Panc1 (cell line): ENCODE data around the gene ABCA7.

ENCODE experiments used
- POLR2AphosphoS5 ChIP-seq: IDR thresholded peaks from 2 replicates; pipeline ENCODE4 v1.6.1; 2012; ENCODE audit warnings: mild to moderate bottlenecking, low read depth, low read length, moderate library complexity
- SIN3A ChIP-seq: IDR thresholded peaks from 2 replicates; pipeline ENCODE4 v1.6.1; 2012; ENCODE audit warnings: low read depth, mild to moderate bottlenecking, low read length, moderate library complexity, borderline replicate concordance; ENCODE audit not compliant: insufficient read depth
- TF ChIP-seq, protein P1 (sequence below): fragments of 450-650 bp; IDR thresholded peaks from 2 replicates; pipeline ENCODE4 v1.5.1; 2017; ENCODE audit warnings: mild to moderate bottlenecking
- TF ChIP-seq, protein P2 (sequence below), 2 experiments: IDR thresholded peaks; 2 replicates each; pipeline ENCODE4 v1.6.1; 2011 to 2012; ENCODE audit warnings: low read depth in 2 of 2, control low read depth in 1 of 2, low read length in 1 of 2, mild to moderate bottlenecking in 1 of 2, moderate library complexity in 1 of 2; ENCODE audit not compliant: insufficient read depth in 1 of 2

DNA sequence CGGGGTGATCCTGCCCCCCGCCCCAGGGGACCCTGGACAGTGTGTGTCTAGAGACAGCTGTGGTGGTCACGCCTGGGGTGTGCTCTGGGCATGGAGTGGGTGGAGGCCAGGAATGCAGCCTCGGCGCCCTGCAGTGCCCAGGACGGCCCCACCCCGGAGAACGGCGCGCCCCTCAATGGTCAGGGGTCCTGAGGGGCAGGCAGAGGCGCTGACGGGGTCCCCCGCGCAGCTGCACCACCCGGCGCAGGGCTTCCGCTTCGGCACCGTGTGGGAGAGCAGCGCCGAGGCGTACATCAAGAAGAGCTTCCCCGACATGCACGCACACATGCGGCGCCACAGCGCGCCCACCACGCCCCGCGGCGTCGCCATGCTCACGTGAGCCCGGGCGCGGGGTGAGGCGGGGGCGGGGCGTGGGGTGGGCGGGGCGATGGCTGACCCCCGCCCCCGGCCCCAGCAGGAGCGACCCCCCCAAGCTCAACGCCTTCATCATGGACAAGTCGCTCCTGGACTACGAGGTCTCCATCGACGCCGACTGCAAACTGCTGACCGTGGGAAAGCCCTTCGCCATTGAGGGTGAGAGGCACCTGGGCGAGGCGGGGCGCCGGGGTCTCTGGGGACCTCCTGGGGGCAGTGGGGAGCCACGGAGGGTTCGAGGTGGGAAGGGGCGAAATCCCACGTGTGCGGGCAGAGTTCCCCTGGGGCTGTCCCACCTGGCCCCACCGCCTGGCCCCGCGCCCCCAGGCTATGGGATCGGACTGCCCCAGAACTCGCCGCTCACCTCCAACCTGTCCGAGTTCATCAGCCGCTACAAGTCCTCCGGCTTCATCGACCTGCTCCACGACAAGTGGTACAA, 32.3 kb upstream of the ABCA7 start:
- TF ChIP-seq, protein P1, sequence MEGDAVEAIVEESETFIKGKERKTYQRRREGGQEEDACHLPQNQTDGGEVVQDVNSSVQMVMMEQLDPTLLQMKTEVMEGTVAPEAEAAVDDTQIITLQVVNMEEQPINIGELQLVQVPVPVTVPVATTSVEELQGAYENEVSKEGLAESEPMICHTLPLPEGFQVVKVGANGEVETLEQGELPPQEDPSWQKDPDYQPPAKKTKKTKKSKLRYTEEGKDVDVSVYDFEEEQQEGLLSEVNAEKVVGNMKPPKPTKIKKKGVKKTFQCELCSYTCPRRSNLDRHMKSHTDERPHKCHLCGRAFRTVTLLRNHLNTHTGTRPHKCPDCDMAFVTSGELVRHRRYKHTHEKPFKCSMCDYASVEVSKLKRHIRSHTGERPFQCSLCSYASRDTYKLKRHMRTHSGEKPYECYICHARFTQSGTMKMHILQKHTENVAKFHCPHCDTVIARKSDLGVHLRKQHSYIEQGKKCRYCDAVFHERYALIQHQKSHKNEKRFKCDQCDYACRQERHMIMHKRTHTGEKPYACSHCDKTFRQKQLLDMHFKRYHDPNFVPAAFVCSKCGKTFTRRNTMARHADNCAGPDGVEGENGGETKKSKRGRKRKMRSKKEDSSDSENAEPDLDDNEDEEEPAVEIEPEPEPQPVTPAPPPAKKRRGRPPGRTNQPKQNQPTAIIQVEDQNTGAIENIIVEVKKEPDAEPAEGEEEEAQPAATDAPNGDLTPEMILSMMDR = no peak
- TF ChIP-seq, protein P2, sequence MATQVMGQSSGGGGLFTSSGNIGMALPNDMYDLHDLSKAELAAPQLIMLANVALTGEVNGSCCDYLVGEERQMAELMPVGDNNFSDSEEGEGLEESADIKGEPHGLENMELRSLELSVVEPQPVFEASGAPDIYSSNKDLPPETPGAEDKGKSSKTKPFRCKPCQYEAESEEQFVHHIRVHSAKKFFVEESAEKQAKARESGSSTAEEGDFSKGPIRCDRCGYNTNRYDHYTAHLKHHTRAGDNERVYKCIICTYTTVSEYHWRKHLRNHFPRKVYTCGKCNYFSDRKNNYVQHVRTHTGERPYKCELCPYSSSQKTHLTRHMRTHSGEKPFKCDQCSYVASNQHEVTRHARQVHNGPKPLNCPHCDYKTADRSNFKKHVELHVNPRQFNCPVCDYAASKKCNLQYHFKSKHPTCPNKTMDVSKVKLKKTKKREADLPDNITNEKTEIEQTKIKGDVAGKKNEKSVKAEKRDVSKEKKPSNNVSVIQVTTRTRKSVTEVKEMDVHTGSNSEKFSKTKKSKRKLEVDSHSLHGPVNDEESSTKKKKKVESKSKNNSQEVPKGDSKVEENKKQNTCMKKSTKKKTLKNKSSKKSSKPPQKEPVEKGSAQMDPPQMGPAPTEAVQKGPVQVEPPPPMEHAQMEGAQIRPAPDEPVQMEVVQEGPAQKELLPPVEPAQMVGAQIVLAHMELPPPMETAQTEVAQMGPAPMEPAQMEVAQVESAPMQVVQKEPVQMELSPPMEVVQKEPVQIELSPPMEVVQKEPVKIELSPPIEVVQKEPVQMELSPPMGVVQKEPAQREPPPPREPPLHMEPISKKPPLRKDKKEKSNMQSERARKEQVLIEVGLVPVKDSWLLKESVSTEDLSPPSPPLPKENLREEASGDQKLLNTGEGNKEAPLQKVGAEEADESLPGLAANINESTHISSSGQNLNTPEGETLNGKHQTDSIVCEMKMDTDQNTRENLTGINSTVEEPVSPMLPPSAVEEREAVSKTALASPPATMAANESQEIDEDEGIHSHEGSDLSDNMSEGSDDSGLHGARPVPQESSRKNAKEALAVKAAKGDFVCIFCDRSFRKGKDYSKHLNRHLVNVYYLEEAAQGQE (IDR thresholded peaks at IDR 0.05; ENCODE audit: insufficient read depth in 1 of 2, low read depth in 2 of 2, low read length in 1 of 2) = no peak
- TF ChIP-seq SIN3A (no peak), POLR2AphosphoS5 (no peak)
